DOHH2 (cell line): ENCODE results near the gene FLVCR1.
"Not testable (repeated sequence)": the region's sequence is repeated elsewhere in the genome, so short reads cannot be mapped to it uniquely, and the experiment has no call there.

Experiments used
- H3F3A ChIP-seq: fragments of 200-600 bp; sonication (generic), shearing (Covaris generic); 2 replicates; pipeline ENCODE4 v1.6.0; 2016; ENCODE audit warnings: antibody characterized with exemption, mild to moderate bottlenecking; ENCODE audit not compliant: control insufficient read depth, insufficient read depth
- H3K27ac ChIP-seq: fragments of 200-600 bp; sonication (generic); 2 replicates; pipeline ENCODE4 v1.5.1; 2014; ENCODE audit warnings: low read depth, mild to moderate bottlenecking, low read length, moderate library complexity
- H3K27me3 ChIP-seq: fragments of 200-600 bp; sonication (generic); 2 replicates; pipeline ENCODE4 v1.6.1; 2014; ENCODE audit warnings: mild to moderate bottlenecking, low read length, mixed read lengths; ENCODE audit not compliant: control insufficient read depth
- H3K36me3 ChIP-seq: fragments of 200-600 bp; sonication (generic); 2 replicates; pipeline ENCODE4 v1.6.1; 2014; ENCODE audit warnings: mild to moderate bottlenecking, low read length, moderate library complexity, mixed read lengths; ENCODE audit not compliant: control insufficient read depth
- H3K4me1 ChIP-seq: fragments of 200-600 bp; sonication (generic); 2 replicates; pipeline ENCODE4 v1.6.1; 2014; ENCODE audit warnings: mild to moderate bottlenecking, low read length, mixed read lengths; ENCODE audit not compliant: control insufficient read depth
- H3K4me2 ChIP-seq: fragments of 200-600 bp; sonication (generic); 2 replicates; pipeline ENCODE4 v1.6.0; 2014; ENCODE audit warnings: mild to moderate bottlenecking, low read length, moderate library complexity
- H3K4me3 ChIP-seq: fragments of 200-600 bp; sonication (generic); 2 replicates; pipeline ENCODE4 v1.5.1; 2014; ENCODE audit warnings: mild to moderate bottlenecking, low read length, mixed read lengths
- H3K79me2 ChIP-seq: fragments of 200-600 bp; sonication (generic); 2 replicates; pipeline ENCODE4 v1.6.1; 2014; ENCODE audit warnings: mild to moderate bottlenecking, low read length, mixed read lengths; ENCODE audit not compliant: control insufficient read depth
- H3K9me2 ChIP-seq: fragments of 200-600 bp; sonication (generic); replicated peaks from 2 replicates; pipeline ENCODE4 v1.6.1; 2014; ENCODE audit warnings: mild to moderate bottlenecking, low read length, mixed read lengths; ENCODE audit not compliant: control insufficient read depth
- H3K9me3 ChIP-seq: fragments of 200-600 bp; sonication (generic); 2 replicates; pipeline ENCODE4 v1.6.1; 2014; ENCODE audit warnings: antibody characterized with exemption, low read length, mixed read lengths; ENCODE audit not compliant: control insufficient read depth, insufficient read depth
- H4K20me1 ChIP-seq: fragments of 200-600 bp; sonication (generic); 2 replicates; pipeline ENCODE4 v1.6.0; 2014; ENCODE audit warnings: low read depth, mild to moderate bottlenecking, antibody characterized with exemption, low read length, moderate library complexity; ENCODE audit not compliant: control insufficient read depth, insufficient read depth
- EZH2phosphoT487 ChIP-seq: fragments of 200-600 bp; sonication (generic); IDR thresholded peaks from 2 replicates; pipeline ENCODE4 v1.6.1; 2017; ENCODE audit warnings: borderline replicate concordance, mild to moderate bottlenecking, antibody characterized with exemption, low read length, moderate library complexity, mixed read lengths
- TF ChIP-seq, protein P1 (sequence below): fragments of 200-600 bp; sonication (generic); IDR thresholded peaks from one replicate; pipeline ENCODE4 v1.5.1; 2014; ENCODE audit warnings: antibody characterized with exemption, mild to moderate bottlenecking, low read depth, low read length; ENCODE audit not compliant: poor library complexity, severe bottlenecking

FLVCR1 gene

DNA sequence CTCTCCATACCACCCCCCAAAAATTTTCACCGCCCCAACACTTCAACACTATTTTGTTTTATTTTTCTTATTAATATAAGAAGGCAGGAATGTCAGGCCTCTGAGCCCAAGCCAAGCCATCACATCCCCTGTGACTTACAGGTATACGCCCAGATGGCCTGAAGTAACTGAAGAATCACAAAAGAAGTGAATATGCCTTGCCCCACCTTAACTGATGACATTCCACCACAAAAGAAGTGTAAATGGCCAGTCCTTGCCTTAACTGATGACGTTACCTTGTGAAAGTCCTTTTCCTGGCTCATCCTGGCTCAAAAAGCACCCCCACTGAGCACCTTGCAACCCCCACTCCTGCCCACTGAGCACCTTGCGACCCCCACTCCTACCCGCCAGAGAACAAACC lies 56.0 kb downstream of the FLVCR1 start:
- not testable (repeated sequence) for H3K4me3 ChIP-seq, H3K4me1 ChIP-seq, H3K4me2 ChIP-seq, H3K36me3 ChIP-seq, H3K27ac ChIP-seq, H3K9me3 ChIP-seq, H3K9me2 ChIP-seq, H4K20me1 ChIP-seq, H3K79me2 ChIP-seq, H3F3A ChIP-seq
- H3K27me3 ChIP-seq, result peaks cover 15% of the 10 kb centered on the region

DNA sequence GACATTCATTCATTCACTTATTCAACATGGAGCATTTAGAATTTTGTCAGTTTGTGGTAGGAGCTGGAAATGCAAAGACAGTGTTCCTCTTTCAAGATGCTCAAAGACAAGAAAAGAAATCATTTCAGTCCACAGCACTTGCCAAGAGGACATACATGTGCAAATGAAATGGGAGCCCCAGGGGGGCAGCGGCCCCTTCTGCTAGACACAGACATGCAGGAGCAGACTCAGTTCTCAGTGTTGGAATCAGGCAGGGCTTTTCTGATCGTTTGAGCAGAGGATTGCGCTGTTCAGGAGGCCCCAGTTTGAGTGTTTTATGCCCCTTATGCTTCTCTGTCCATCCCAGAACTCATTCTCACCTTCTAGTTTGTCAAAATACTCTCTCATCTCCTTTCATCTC lies 56.7 kb downstream of the FLVCR1 start:
- Histone ChIP-seq H3K27ac (no peak overlapping the region), H3K4me3 (no peak overlapping the region)

DNA sequence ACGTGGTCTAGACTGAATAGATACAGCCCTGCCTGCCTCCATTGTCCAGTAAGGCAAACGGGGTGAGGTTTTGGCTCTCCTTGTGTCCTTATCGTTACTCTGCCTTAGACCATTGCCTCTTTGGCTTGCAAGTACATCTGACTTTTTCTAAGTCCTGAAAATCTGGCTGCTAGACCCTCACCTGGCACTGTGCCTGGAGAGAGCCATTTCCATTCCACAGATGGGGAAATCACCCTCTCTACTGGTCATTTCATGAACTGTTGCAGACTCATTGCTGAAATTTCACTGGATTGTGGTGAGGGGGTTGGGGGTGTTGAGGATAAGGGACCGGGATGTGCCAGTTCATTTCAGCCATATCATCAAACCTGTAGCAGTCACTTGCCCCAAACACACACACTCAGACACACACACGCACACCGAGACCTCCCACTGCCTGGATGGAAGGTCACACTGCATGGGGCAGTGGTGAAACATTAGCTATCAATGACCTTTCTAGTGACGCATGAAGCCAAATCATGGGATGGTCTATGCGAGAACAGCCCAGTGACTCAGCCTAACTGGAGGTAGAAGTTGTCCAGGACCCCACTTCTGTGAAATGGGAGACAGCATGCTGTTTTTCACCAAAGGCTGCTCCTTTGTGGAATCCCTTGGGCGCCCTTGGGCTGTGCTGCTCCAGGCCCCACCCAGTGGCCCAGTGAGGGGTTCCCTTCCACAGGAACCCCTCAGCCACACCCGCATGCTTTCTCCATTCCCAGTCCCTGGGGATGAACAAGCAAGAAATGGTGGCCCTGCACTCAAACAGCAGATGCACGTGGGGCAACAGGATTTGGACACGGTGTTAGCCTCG lies 57.4 kb downstream of the FLVCR1 start:
- Histone ChIP-seq H3K27me3 (peaks cover 15% of the 10 kb centered on the region), H3K4me3 (no peak overlapping the region), H3K9me2 (no peaks in the 10 kb centered on the region), H3K4me1 (peaks cover 12% of the 10 kb centered on the region), H3K9me3 (no peaks in the 10 kb centered on the region), H3K4me2 (no peak overlapping the region), H3F3A (no peaks in the 10 kb centered on the region), H4K20me1 (no peaks in the 10 kb centered on the region), H3K36me3 (no peaks in the 10 kb centered on the region), H3K79me2 (no peaks in the 10 kb centered on the region), H3K27ac (no peak overlapping the region)
- TF ChIP-seq, protein P1, sequence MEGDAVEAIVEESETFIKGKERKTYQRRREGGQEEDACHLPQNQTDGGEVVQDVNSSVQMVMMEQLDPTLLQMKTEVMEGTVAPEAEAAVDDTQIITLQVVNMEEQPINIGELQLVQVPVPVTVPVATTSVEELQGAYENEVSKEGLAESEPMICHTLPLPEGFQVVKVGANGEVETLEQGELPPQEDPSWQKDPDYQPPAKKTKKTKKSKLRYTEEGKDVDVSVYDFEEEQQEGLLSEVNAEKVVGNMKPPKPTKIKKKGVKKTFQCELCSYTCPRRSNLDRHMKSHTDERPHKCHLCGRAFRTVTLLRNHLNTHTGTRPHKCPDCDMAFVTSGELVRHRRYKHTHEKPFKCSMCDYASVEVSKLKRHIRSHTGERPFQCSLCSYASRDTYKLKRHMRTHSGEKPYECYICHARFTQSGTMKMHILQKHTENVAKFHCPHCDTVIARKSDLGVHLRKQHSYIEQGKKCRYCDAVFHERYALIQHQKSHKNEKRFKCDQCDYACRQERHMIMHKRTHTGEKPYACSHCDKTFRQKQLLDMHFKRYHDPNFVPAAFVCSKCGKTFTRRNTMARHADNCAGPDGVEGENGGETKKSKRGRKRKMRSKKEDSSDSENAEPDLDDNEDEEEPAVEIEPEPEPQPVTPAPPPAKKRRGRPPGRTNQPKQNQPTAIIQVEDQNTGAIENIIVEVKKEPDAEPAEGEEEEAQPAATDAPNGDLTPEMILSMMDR, result peak; percentile 29
- no peak for TF ChIP-seq EZH2phosphoT487

More for the DNA sequence above, 56.7 kb downstream of the FLVCR1 start:
- no peaks in the 10 kb centered on the region for H3F3A ChIP-seq
- no peaks in the 10 kb centered on the region for H3K9me3 ChIP-seq
- H3K36me3 ChIP-seq, result no peaks in the 10 kb centered on the region
- peaks cover 5% of the 10 kb centered on the region for H3K4me1 ChIP-seq
- peaks cover 15% of the 10 kb centered on the region for H3K27me3 ChIP-seq
- no peak for TF ChIP-seq EZH2phosphoT487
- TF ChIP-seq, protein P1, result no peak
- H3K9me2 ChIP-seq, result no peaks in the 10 kb centered on the region
- H4K20me1 ChIP-seq, result no peaks in the 10 kb centered on the region
- H3K79me2 ChIP-seq, result no peaks in the 10 kb centered on the region
- H3K4me2 ChIP-seq, result no peak overlapping the region

DNA sequence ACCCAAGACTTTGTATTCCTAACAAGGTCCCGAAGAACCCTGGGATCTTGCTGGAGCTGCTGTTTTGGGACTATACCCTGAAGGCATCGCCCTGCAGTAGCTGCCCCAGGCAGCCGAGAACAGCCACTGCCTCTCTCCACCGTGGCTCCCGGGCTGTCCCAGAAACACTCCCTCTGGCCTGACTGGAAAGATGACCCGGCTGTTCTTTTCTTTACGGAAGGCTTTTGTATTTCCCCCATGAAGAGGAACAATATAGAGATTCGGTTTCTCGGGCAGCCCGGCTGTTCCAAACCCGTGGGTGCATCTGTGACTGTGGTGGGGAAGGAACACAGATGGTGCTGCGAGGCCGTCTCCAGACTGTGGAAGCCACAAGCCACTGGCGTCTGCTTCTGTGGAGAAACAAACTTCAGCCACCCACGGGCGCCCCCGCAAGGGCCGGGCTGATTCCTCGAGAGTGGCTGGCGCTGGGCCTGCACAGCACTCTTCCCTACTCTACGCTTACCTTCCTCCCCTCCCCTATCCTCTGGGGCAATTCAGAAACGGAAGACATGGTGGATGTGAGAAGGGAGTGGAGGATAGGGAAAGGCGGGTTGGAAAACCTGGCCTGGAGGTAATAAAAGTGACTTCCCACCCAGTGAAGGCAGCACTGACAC lies 58.5 kb downstream of the FLVCR1 start:
- H3K4me2 ChIP-seq, result peak overlapping the region; percentile 5; the same call in 1 of the 2 replicates
- H3K4me1 ChIP-seq, result peaks cover 18% of the 10 kb centered on the region

More for the DNA sequence above, 58.5 kb downstream of the FLVCR1 start:
- H3F3A ChIP-seq, result no peaks in the 10 kb centered on the region
- no peaks in the 10 kb centered on the region for H3K9me2 ChIP-seq
- H4K20me1 ChIP-seq, result no peaks in the 10 kb centered on the region
- TF ChIP-seq, protein P1, result no peak
- no peak for TF ChIP-seq EZH2phosphoT487
- no peak overlapping the region for H3K27ac ChIP-seq
- H3K4me3 ChIP-seq, result no peak overlapping the region
- peaks cover 15% of the 10 kb centered on the region for H3K27me3 ChIP-seq
- no peaks in the 10 kb centered on the region for H3K36me3 ChIP-seq
- no peaks in the 10 kb centered on the region for H3K79me2 ChIP-seq
- no peaks in the 10 kb centered on the region for H3K9me3 ChIP-seq
